HG02870 (cell line): Measurements from ENCODE around the gene CLIC5.

Experiments used
- ATAC-seq: cut with Tn5 transposase; IDR thresholded peaks from one replicate; pipeline ENCODE4 v1.9.1; 2021; ENCODE audit warnings: mild to moderate bottlenecking, moderate library complexity; ENCODE audit not compliant: unreplicated experiment

Gene CLIC5

DNA sequence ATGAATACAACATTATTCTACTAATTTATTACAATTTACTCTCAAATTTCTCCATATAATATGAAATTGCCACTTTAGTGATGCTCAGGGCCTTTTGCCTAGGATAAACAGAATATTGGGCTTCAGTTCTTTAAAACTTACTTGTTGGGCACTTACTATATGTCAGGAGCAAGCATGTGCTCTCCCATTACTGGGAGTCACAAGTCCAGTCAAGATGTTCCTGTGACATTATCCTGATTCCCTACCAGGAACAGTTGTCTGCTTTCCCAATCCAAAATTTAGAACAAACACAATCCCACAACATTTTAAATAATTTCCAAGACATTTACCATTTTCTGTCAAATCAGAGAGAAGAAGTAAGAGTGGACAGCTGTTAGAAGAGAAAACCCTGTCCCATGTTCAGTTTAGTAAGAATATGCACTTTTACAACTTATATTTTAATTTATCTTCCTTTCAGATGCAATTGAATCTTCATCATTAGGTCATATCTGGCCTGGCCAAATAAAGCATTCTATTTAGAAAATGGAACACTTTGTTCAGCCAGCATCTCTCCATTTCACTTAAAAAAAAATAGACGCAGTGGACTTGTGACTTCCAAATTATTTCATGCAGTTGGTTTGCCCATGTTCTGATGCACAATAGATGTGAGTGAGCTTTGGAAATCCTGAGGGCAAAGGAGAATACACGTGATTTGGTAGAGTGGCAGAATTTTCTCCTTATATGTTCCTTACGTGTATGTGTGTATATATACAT lies 159.8 kb downstream of the CLIC5 start:
- ATAC-seq = no peak

DNA sequence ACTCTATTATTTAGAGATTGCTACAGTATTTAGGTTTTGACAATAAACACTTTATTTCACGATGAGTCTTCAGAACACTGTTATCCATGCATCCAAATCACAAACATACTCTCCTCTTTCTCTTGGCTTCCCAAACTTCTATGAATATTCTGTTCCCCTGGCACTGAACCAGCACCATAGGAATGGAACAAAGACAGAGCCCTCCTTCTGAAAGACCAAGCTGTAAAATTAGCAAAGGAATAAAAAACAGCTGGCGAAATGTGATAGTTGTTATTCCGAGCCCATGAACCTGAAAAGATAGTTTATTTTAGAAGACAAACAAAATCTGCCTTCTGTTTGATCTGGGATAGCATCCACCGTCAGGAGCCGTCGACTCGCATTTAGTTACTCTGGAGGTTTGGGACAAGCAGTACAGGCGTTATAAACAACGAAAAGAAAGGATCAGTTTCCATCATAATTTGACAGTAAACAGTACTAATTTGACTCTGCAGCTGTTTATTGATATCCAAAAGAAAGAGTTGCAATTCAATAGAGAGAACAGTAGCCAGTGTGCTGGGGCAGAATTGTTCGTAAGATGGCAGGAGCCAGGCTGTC lies 161.4 kb downstream of the CLIC5 start:
- ATAC-seq = no peak

DNA sequence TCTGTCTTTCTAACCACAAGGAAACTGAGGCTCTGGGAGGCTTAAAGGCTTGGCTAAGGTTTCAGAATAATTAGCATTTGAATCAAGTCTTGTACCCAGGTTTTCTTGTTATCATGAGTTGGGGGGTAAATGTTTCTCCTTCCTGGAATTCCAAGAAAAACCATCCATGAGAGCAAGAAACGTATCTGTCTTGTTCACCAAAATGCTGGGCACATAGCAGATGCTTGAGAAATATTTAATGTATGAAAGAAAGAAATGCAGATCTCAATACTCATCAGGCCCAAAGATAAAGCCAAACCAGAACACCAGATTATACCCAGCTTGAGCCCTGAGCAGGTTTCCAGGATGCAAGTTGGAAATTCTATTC lies 164.6 kb downstream of the CLIC5 start:
- no peak for ATAC-seq

- no peak for ATAC-seq
Measured at GRCh38 chr6:45850378-45851033, 165.2 kb downstream of the CLIC5 start.

GRCh38 chr6:45845567-45845966 lies 170.1 kb downstream of the CLIC5 start:
- no peak for ATAC-seq

GRCh38 chr6:45844986-45845385 lies 170.7 kb downstream of the CLIC5 start:
- no peak for ATAC-seq

GRCh38 chr6:45843848-45844521 lies 171.7 kb downstream of the CLIC5 start:
- ATAC-seq = no peak

DNA sequence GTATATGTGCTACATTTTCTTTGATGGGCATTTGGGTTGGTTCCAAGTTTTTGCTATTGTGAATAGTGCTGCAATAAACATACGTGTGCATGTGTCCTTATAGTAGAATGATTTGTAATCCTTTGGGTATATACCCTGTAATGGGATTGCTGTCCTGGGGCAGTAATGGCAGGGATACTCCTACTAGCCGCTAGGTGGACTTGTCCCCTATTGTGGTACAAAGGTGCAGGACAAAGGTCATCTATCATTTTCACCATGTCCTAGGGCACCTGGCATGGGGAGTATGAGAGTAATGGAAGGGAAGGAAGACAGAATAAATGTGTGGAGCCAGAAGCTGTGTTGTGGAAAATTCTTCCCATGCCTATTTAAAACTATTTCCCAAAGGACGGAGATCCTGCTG lies 174.6 kb downstream of the CLIC5 start:
- no peak for ATAC-seq

DNA sequence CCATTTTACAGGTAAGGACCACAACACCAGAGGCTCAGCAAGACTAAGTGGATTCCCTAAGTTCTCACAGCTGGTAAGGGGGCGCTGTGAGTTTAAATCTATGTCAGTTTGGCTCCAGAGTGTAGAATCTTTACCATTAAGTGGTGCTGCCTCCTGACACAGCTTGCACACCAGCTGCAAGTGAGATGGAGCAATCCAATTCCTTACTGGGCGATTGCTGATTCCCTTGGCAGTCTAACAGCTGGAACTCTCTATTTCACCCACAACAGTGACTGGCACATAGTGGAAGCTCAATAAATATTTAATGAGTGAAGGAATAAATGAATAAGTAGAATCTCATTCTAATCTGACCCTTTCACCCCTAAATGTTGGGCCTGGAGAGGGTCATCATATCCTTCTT lies 176.7 kb downstream of the CLIC5 start:
- ATAC-seq = no peak

DNA sequence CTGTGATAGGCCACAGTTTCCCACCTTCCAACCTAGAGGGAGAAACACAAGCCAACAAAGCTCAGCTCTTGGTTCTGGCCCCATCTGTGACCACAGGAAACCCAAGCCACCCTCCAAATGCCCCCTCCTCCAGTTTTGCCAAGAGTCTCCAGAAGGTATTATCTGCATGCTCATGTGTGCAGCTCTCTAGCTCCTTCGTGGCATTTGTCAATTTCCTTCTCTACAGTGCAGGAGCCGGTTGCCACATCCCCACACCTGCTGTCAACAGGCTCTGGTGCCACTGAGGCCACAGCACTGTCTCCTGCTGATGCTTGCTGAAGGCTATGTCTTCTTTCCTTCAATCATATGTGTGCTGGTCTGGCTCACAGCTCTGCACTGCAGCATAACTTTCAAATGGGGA lies 177.2 kb downstream of the CLIC5 start:
- ATAC-seq = no peak

- no peak for ATAC-seq
Measured at GRCh38 chr6:45837541-45838200, 178.0 kb downstream of the CLIC5 start.

GRCh38 chr6:45836984-45837383 lies 178.7 kb downstream of the CLIC5 start:
- no peak for ATAC-seq

DNA sequence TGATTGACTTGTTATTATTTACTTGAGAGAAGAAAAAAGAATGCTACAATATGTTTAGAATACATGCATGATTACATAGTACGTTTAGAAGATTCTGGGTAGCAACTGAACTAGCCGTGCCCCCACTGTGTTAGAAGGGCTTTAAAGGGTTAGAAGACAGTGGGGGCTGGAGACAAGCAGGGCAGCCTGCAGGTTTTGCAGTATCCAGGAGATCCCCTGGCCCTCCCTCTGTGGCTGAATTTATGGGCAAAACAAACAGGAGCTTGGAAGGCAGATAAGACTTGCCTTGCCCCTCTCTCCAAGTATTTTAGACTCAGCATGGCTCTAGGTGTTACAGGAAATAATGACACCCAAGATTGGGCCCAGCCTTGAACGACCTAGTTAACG lies 179.2 kb downstream of the CLIC5 start:
- no peak for ATAC-seq

DNA sequence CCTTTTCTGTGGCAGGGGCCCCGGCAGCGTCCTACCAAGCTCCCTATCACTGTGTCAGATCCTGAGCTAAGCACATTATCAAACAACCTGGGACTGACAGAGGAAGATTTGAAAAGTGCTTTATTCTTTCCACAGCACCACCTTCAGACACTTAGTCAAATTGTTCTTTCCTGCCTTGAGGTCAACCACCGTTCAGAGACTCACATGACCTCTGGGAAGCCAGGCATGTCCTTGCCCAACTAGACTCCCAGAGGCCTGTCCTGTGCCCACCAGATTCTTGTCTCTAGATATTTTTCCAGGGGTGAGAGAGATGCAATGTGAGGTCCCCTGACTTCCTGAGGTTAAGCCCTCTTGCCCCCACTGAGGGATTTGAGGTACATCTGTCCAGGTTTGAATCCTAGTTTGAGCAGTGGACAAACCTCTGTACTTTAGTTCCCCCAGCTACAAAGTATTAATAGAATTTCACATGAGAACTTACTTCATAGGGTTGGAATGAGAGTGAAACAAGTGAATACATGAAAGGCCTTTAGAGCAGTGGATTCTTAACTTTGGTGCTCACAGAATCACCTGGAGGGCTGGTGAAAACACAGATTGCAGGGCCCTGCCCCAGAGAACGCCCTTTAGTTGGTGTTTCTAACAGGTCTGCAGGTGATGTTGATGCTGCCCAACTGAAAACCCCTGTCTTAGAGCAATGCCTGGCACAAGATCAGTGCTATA lies 179.8 kb downstream of the CLIC5 start:
- no peak for ATAC-seq

DNA sequence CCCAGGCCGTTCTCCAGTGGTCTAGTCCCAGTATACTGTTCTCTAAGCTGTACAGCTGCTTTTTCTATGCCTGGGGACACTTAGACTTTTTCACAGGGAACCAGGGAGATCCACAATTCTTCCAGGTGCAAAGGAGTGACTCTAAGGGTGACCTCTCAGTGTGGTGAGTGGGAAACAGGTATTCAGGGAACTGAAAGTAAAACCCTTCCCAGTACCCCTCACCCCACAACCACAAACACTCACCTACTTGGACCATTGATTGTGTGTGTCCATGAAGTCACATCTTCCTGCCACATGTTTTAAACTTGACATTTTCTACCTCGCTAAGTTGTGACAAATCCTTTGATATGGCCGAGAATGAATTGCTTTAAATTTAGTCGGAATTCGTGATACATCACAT lies 183.6 kb downstream of the CLIC5 start:
- no peak for ATAC-seq
